IMR-90 (cell line): ENCODE results near the gene CYP27C1. TPM values are rescaled to one million over a fixed set of nuclear protein-coding genes. Genes with fewer than 3 reads are reported as not detected.

ENCODE experiments used
- ATAC-seq: fragments of 200-7000 bp; cut with Tn5 transposase; 2 replicates; pipeline ENCODE4 v1.9.1; 2020; ENCODE audit warnings: low read depth, mild to moderate bottlenecking, moderate library complexity
- BruUV-seq: library from RNA; stranded (reverse); fragments of 400-500 nt; replicated peaks from 2 replicates; lab custom pipeline; 2021; lab: Mats Ljungman, UMichigan
- CTCF ChIA-PET: fragments of 300-600 bp; formaldehyde crosslinking; extraction: SDS; loops from one replicate; lab custom pipeline; 2021; ENCODE audit warnings: antibody characterized with exemption; lab: Yijun Ruan, JAX
- POLR2A ChIA-PET: fragments of 300-600 bp; sonication (Branson Sonifier 250); formaldehyde crosslinking; loops from one replicate; lab custom pipeline; 2022; ENCODE audit warnings: antibody characterized with exemption; ENCODE audit not compliant: unreplicated experiment; lab: Charles Lee
- DNase-seq: peaks from one replicate; pipeline ENCODE4 v3.0.0; 2013
- H2AFZ ChIP-seq: replicated peaks from 2 replicates; pipeline ENCODE3; 2013; ENCODE audit warnings: low read length, mild to moderate bottlenecking; ENCODE audit not compliant: poor library complexity
- H2AK5ac ChIP-seq: 2 replicates; pipeline ENCODE4 v1.6.1; 2013; ENCODE audit warnings: low read depth, low read length, inconsistent platforms
- H2AK9ac ChIP-seq: replicated peaks from 2 replicates; pipeline ENCODE3; 2013; ENCODE audit warnings: mild to moderate bottlenecking, low read depth, low read length, moderate library complexity; ENCODE audit not compliant: poor library complexity
- H2BK120ac ChIP-seq: 2 replicates; pipeline ENCODE4 v1.6.1; 2013; ENCODE audit warnings: low read depth, low read length, inconsistent platforms
- H2BK15ac ChIP-seq: 3 replicates; pipeline ENCODE4 v1.6.1; 2013; ENCODE audit warnings: low read depth, low read length, inconsistent platforms
- H2BK20ac ChIP-seq: 2 replicates; pipeline ENCODE4 v1.6.1; 2013; ENCODE audit warnings: low read depth, mild to moderate bottlenecking, inconsistent platforms, low read length, moderate library complexity
- H2BK5ac ChIP-seq: 2 replicates; pipeline ENCODE4 v1.6.1; 2013; ENCODE audit warnings: mild to moderate bottlenecking, low read depth, low read length, inconsistent platforms; ENCODE audit not compliant: poor library complexity, severe bottlenecking
- H3K14ac ChIP-seq: replicated peaks from 2 replicates; pipeline ENCODE4 v1.6.1; 2013; ENCODE audit warnings: low read depth, low read length, inconsistent platforms
- H3K18ac ChIP-seq: 2 replicates; pipeline ENCODE4 v1.6.1; 2013; ENCODE audit warnings: low read depth, low read length, control low read depth
- H3K23ac ChIP-seq: 2 replicates; pipeline ENCODE4 v1.6.1; 2013; ENCODE audit warnings: low read depth, low read length, inconsistent platforms
- H3K27ac ChIP-seq: 2 replicates; pipeline ENCODE4 v1.5.1; 2013; ENCODE audit warnings: mild to moderate bottlenecking, control low read depth, low read length; ENCODE audit not compliant: insufficient read depth
- H3K27me3 ChIP-seq: 2 replicates; pipeline ENCODE4 v1.6.1; 2013; ENCODE audit warnings: low read length; ENCODE audit not compliant: control insufficient read depth, insufficient read depth
- H3K36me3 ChIP-seq: 2 replicates; pipeline ENCODE4 v1.6.1; 2013; ENCODE audit warnings: low read length, mixed read lengths; ENCODE audit not compliant: control insufficient read depth, insufficient read depth
- H3K4ac ChIP-seq: 2 replicates; pipeline ENCODE4 v1.6.1; 2013; ENCODE audit warnings: low read depth, low read length, inconsistent platforms
- H3K4me1 ChIP-seq: 2 replicates; pipeline ENCODE4 v1.6.1; 2013; ENCODE audit warnings: low read length, mixed read lengths; ENCODE audit not compliant: control insufficient read depth, insufficient read depth
- H3K4me2 ChIP-seq: 2 replicates; pipeline ENCODE4 v1.6.1; 2013; ENCODE audit warnings: low read depth, mild to moderate bottlenecking, control low read depth, low read length, moderate library complexity
- H3K4me3 ChIP-seq: 2 replicates; pipeline ENCODE4 v1.5.1; 2013; ENCODE audit warnings: low read depth, mild to moderate bottlenecking, control low read depth, low read length, moderate library complexity; ENCODE audit not compliant: insufficient read depth
- H3K56ac ChIP-seq: 2 replicates; pipeline ENCODE4 v1.6.1; 2013; ENCODE audit warnings: low read length, inconsistent platforms; ENCODE audit not compliant: insufficient read depth; ENCODE audit errors: extremely low read depth
- H3K79me1 ChIP-seq, 2 experiments: 2 replicates each; pipeline ENCODE4 v1.6.1; 2013; ENCODE audit warnings: low read length in 2 of 2, inconsistent platforms in 1 of 2, low read depth in 1 of 2
- H3K9ac ChIP-seq: 2 replicates; pipeline ENCODE4 v1.6.1; 2013; ENCODE audit warnings: low read depth, low read length, control low read depth
- H3K9me1 ChIP-seq: 2 replicates; pipeline ENCODE4 v1.6.1; 2013; ENCODE audit warnings: low read length, inconsistent platforms; ENCODE audit not compliant: insufficient read depth
- H3K9me3 ChIP-seq: 2 replicates; pipeline ENCODE4 v1.6.1; 2013; ENCODE audit warnings: low read length; ENCODE audit not compliant: control insufficient read depth, insufficient read depth
- H4K20me1 ChIP-seq: 2 replicates; pipeline ENCODE4 v1.6.1; 2013; ENCODE audit warnings: low read length, inconsistent platforms; ENCODE audit not compliant: insufficient read depth
- H4K5ac ChIP-seq: 2 replicates; pipeline ENCODE4 v1.6.1; 2013; ENCODE audit warnings: mild to moderate bottlenecking, low read depth, low read length, control low read depth
- H4K8ac ChIP-seq, 2 experiments: 2 replicates each; pipeline ENCODE4 v1.6.1; 2013; ENCODE audit warnings: low read depth in 2 of 2, low read length in 2 of 2, control low read depth in 1 of 2, inconsistent platforms in 1 of 2
- H4K91ac ChIP-seq: 2 replicates; pipeline ENCODE4 v1.6.1; 2013; ENCODE audit warnings: low read depth, low read length, inconsistent platforms; ENCODE audit not compliant: insufficient read depth
- BHLHE40 ChIP-seq: fragments of 150-350 bp; IDR thresholded peaks from 2 replicates; pipeline ENCODE4 v1.6.1; 2016; ENCODE audit warnings: mild to moderate bottlenecking, low read depth, low read length
- FOS ChIP-seq: fragments of 150-350 bp; IDR thresholded peaks from 2 replicates; pipeline ENCODE4 v1.6.1; 2016; ENCODE audit warnings: low read depth, low read length
- MAFK ChIP-seq: IDR thresholded peaks from 2 replicates; pipeline ENCODE4 v1.6.1; 2012; ENCODE audit warnings: low read depth, low read length, improper control_type of control experiment
- MAZ ChIP-seq: IDR thresholded peaks from 2 replicates; pipeline ENCODE4 v1.6.1; 2012; ENCODE audit warnings: low read depth, mild to moderate bottlenecking, low read length, improper control_type of control experiment, moderate library complexity, borderline replicate concordance
- NFE2L2 ChIP-seq: fragments of 150-350 bp; IDR thresholded peaks from 2 replicates; pipeline ENCODE4 v1.6.1; 2016; ENCODE audit warnings: low read depth, mild to moderate bottlenecking, low read length
- POLR2A ChIP-seq: IDR thresholded peaks from 2 replicates; pipeline ENCODE4 v1.6.1; 2012; ENCODE audit warnings: mild to moderate bottlenecking, low read depth, low read length
- RAD21 ChIP-seq: IDR thresholded peaks from 2 replicates; pipeline ENCODE4 v1.6.1; 2012; ENCODE audit warnings: low read length, improper control_type of control experiment
- RCOR1 ChIP-seq: IDR thresholded peaks from 2 replicates; pipeline ENCODE4 v1.6.1; 2012; ENCODE audit warnings: mild to moderate bottlenecking, low read length, improper control_type of control experiment; ENCODE audit not compliant: insufficient replicate concordance
- RFX5 ChIP-seq: IDR thresholded peaks from 2 replicates; pipeline ENCODE4 v1.8.0; 2012; ENCODE audit warnings: low read depth, mild to moderate bottlenecking, low read length, moderate library complexity
- SMC3 ChIP-seq: fragments of 150-350 bp; IDR thresholded peaks from 2 replicates; pipeline ENCODE4 v1.6.1; 2016; ENCODE audit warnings: low read depth, mild to moderate bottlenecking, antibody characterized with exemption, low read length, moderate library complexity
- WGBS, 2 experiments: methylation state at CpG; one replicate each; pipeline versions ENCODE4 v1.1.5 to v1.1.7; 2013; ENCODE audit warnings: missing lambda C conversion rate in 2 of 2; ENCODE audit not compliant: insufficient read length in 1 of 2; ENCODE audit errors: extremely low coverage in 2 of 2; 5-methylcytosine and 5-hydroxymethylcytosine counted together
- dilution Hi-C: fragments of 300-500 bp; cut with HindIII; formaldehyde crosslinking; loops from one replicate; pipeline ENCODE4 v1.14.3; 2018; ENCODE audit warnings: low sequenced_read_pairs; ENCODE audit not compliant: unreplicated experiment
- in situ Hi-C: fragments of 300-500 bp; cut with MboI; formaldehyde crosslinking; loops from 3 replicates; pipeline ENCODE4 v1.14.3; 2019; ENCODE audit warnings: low sequenced_read_pairs, inconsistent platforms, mixed read lengths
- intact Hi-C: fragments of 100-400 bp; cut with micrococcal nuclease; formaldehyde crosslinking; loops from 2 replicates; pipeline ENCODE4 v1.10.0; 2022
- polyA plus RNA-seq, 3 experiments: library from polyadenylated mRNA; depleted of rRNA; stranded (reverse); fragments of >200 nt; gene quantifications; 2 replicates each; pipeline ENCODE4 v1.2.3, GENCODE V29; 2012; ENCODE audit warnings: low replicate concordance in 1 of 3
- total RNA-seq: library from RNA; depleted of rRNA; stranded (reverse); fragments of >200 nt; gene quantifications from 2 replicates; pipeline ENCODE4 v1.2.3, GENCODE V29; 2012
- TF ChIP-seq, protein P1 (sequence below): fragments of 150-350 bp; IDR thresholded peaks from 2 replicates; pipeline ENCODE4 v1.6.1; 2017; ENCODE audit warnings: mild to moderate bottlenecking, antibody characterized with exemption, low read length, low read depth
- TF ChIP-seq, protein P2 (sequence below): fragments of 150-350 bp; IDR thresholded peaks from 2 replicates; pipeline ENCODE4 v1.6.1; 2016; ENCODE audit warnings: low read depth, mild to moderate bottlenecking, low read length, moderate library complexity, borderline replicate concordance

Gene CYP27C1
- total and polyA plus RNA-seq, 2 of the 4 experiments (the other 2 are of a cell fraction) = not detected

DNA sequence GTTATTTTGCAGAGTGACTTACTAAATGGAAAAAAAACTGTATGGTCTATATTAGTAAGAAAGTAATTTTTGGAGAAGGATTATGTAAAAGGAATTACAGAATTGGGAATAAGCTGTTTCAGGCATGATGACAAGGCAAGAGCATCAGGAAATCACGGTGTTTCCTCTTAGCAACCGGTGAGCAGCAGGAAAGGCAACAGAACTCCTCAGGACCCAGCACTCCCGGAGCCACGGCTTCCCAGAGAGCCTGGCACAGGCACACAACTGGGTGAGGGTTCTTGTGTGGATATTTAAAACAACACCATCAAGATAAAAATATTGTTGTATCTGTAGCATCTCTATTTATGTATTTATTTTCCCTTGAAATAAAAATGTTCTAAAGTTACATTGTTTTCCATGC lies 34.4 kb downstream of the CYP27C1 start:
- Histone ChIP-seq H3K36me3 (no peaks in the 10 kb centered on the region), H3K27ac (no peak overlapping the region), H3K4me1 (no peaks in the 10 kb centered on the region), H3K79me1 (no peaks in the 10 kb centered on the region), H2AFZ (no peak overlapping the region), H3K4ac (no peak overlapping the region), H4K5ac (no peak overlapping the region), H3K9me1 (no peaks in the 10 kb centered on the region), H2BK20ac (no peak overlapping the region), H3K27me3 (peaks cover 28% of the 10 kb centered on the region), H2BK15ac (no peak overlapping the region), H3K9ac (no peak overlapping the region), H3K14ac (no peak overlapping the region), H3K4me3 (no peak overlapping the region), H2BK5ac (no peak overlapping the region), H3K4me2 (no peak overlapping the region), H4K20me1 (no peaks in the 10 kb centered on the region), H2BK120ac (no peak overlapping the region), H3K9me3 (no peaks in the 10 kb centered on the region), H3K18ac (no peak overlapping the region), H4K91ac (no peak overlapping the region), H2AK5ac (no peak overlapping the region), H3K23ac (no peak overlapping the region), H4K8ac (no peak overlapping the region), H3K56ac (no peak overlapping the region), H2AK9ac (no peak overlapping the region)
- POLR2A ChIA-PET = no interaction called here
- CTCF ChIA-PET = no interaction called here
- no peak for TF ChIP-seq RFX5
- no peak for TF ChIP-seq FOS
- no peak for TF ChIP-seq MAZ
- TF ChIP-seq, protein P1, sequence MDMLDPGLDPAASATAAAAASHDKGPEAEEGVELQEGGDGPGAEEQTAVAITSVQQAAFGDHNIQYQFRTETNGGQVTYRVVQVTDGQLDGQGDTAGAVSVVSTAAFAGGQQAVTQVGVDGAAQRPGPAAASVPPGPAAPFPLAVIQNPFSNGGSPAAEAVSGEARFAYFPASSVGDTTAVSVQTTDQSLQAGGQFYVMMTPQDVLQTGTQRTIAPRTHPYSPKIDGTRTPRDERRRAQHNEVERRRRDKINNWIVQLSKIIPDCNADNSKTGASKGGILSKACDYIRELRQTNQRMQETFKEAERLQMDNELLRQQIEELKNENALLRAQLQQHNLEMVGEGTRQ = no peak
- no peak for TF ChIP-seq SMC3
- TF ChIP-seq, protein P2, sequence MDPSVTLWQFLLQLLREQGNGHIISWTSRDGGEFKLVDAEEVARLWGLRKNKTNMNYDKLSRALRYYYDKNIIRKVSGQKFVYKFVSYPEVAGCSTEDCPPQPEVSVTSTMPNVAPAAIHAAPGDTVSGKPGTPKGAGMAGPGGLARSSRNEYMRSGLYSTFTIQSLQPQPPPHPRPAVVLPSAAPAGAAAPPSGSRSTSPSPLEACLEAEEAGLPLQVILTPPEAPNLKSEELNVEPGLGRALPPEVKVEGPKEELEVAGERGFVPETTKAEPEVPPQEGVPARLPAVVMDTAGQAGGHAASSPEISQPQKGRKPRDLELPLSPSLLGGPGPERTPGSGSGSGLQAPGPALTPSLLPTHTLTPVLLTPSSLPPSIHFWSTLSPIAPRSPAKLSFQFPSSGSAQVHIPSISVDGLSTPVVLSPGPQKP = no peak
- no peak for TF ChIP-seq MAFK
- TF ChIP-seq NFE2L2 = no peak
- TF ChIP-seq POLR2A = no peak
- no peak for TF ChIP-seq RAD21
- TF ChIP-seq BHLHE40 = no peak
- no peak for TF ChIP-seq RCOR1
- no CpG with 5 or more reads among the region's 4 CpGs for WGBS, 2 experiments
- ATAC-seq = no peak
- no TSS peak for BruUV-seq
- intact Hi-C loops (loop anchor here (1.0 kb wide), 1 partner anchor 9 kb away; no protein-coding TSS in a partner anchor), dilution Hi-C loops (no loop called here), in situ Hi-C loops (no loop called here)
- no peak for DNase-seq
